GM23248 (cell line): ENCODE results near the gene RHBDF1. TPM values are rescaled to one million over a fixed set of nuclear protein-coding genes. Genes with fewer than 3 reads are reported as not detected.
"Not testable (repeated sequence)": the region's sequence is repeated elsewhere in the genome, so short reads cannot be mapped to it uniquely, and the experiment has no call there.

ENCODE experiments used
- DNase-seq: peaks from one replicate; pipeline ENCODE4 v3.0.0-alpha.2; 2015
- H2AFZ ChIP-seq: fragments of 200-600 bp; sonication (generic); 2 replicates; pipeline ENCODE4 v1.6.1; 2016; ENCODE audit warnings: antibody characterized with exemption
- H3F3A ChIP-seq: fragments of 200-600 bp; sonication (generic); 2 replicates; pipeline ENCODE4 v1.6.1; 2016; ENCODE audit warnings: mild to moderate bottlenecking, antibody characterized with exemption, mixed run types; ENCODE audit not compliant: insufficient read depth
- H3K27ac ChIP-seq: fragments of 200-600 bp; sonication (generic); 2 replicates; pipeline ENCODE4 v1.5.1; 2016; ENCODE audit warnings: mild to moderate bottlenecking
- H3K27me3 ChIP-seq: fragments of 200-600 bp; sonication (generic); replicated peaks from 2 replicates; pipeline ENCODE4 v1.6.1; 2016; ENCODE audit warnings: mild to moderate bottlenecking; ENCODE audit not compliant: insufficient read depth
- H3K36me3 ChIP-seq: fragments of 200-600 bp; sonication (generic); 2 replicates; pipeline ENCODE4 v1.6.1; 2016; ENCODE audit warnings: low read depth, mild to moderate bottlenecking
- H3K4me1 ChIP-seq: fragments of 200-600 bp; sonication (generic); 2 replicates; pipeline ENCODE4 v1.6.1; 2016; ENCODE audit warnings: mild to moderate bottlenecking; ENCODE audit not compliant: insufficient read depth
- H3K4me2 ChIP-seq: fragments of 200-600 bp; sonication (generic); one replicate; pipeline ENCODE4 v1.6.1; 2016; ENCODE audit warnings: mild to moderate bottlenecking; ENCODE audit not compliant: unreplicated experiment
- H3K4me3 ChIP-seq: fragments of 200-600 bp; sonication (generic); 2 replicates; pipeline ENCODE4 v1.5.1; 2016; ENCODE audit warnings: mild to moderate bottlenecking
- H3K79me2 ChIP-seq: fragments of 200-600 bp; sonication (generic); 2 replicates; pipeline ENCODE4 v1.6.1; 2016; ENCODE audit warnings: mild to moderate bottlenecking; ENCODE audit not compliant: insufficient read depth
- H3K9ac ChIP-seq: fragments of 200-600 bp; sonication (generic); 2 replicates; pipeline ENCODE4 v1.6.1; 2016; ENCODE audit warnings: mild to moderate bottlenecking
- H3K9me2 ChIP-seq: fragments of 200-600 bp; sonication (generic); 2 replicates; pipeline ENCODE4 v1.6.1; 2016; ENCODE audit warnings: mixed run types, mild to moderate bottlenecking, moderate library complexity; ENCODE audit not compliant: insufficient read depth
- H3K9me3 ChIP-seq: fragments of 200-600 bp; sonication (generic); one replicate; pipeline ENCODE4 v1.6.1; 2017; ENCODE audit warnings: low read depth
- H4K20me1 ChIP-seq: fragments of 200-600 bp; sonication (generic); 2 replicates; pipeline ENCODE4 v1.6.0; 2016; ENCODE audit not compliant: insufficient read depth
- EZH2 ChIP-seq: fragments of 200-600 bp; sonication (generic); IDR thresholded peaks from 2 replicates; pipeline ENCODE4 v1.6.1; 2018; ENCODE audit warnings: antibody characterized with exemption, mild to moderate bottlenecking; ENCODE audit not compliant: insufficient read depth, poor library complexity, severe bottlenecking
- EZH2phosphoT487 ChIP-seq: fragments of 200-600 bp; sonication (generic); IDR thresholded peaks from 2 replicates; pipeline ENCODE4 v1.6.1; 2018; ENCODE audit warnings: antibody characterized with exemption, moderate library complexity, mild to moderate bottlenecking, low read depth; ENCODE audit not compliant: insufficient read depth
- WGBS, 2 experiments: methylation state at CpG; one replicate each; pipeline ENCODE4 v1.1.6; 2015 to 2017; ENCODE audit warnings: low lambda C conversion rate in 2 of 2, low coverage in 1 of 2; ENCODE audit errors: missing lambda C conversion rate in 2 of 2; 5-methylcytosine and 5-hydroxymethylcytosine counted together
- in situ Hi-C: fragments of 300-500 bp; cut with MboI; formaldehyde crosslinking; loops from 2 replicates; pipeline ENCODE4 v1.15.0; 2020
- polyA plus RNA-seq: library from polyadenylated mRNA; unstranded; fragments of >200 nt; fragmentation: Nextera tagmentation; extraction: Ambion mirVana; gene quantifications from 2 replicates; pipeline ENCODE4 v1.2.1, GENCODE V29; 2016
- total RNA-seq: library from RNA; depleted of rRNA; stranded (reverse); fragments of >200 nt; shearing (Covaris generic); gene quantifications from 2 replicates; pipeline ENCODE4 v1.2.3, GENCODE V29; 2014

RHBDF1 gene
- total and polyA plus RNA-seq, 2 experiments from 2014 or later = 61.7 to 62.6 TPM

- Histone ChIP-seq H2AFZ (no peak overlapping the region), H3K79me2 (no peaks in the 10 kb centered on the region), H3K27me3 (no peaks in the 10 kb centered on the region), H3K36me3 (no peaks in the 10 kb centered on the region), H3K4me3 (no peak overlapping the region), H3K27ac (no peak overlapping the region), H3K4me1 (no peaks in the 10 kb centered on the region), H3K9me2 (no peaks in the 10 kb centered on the region), H3F3A (no peaks in the 10 kb centered on the region), H3K4me2 (no peak overlapping the region), H3K9me3 (no peaks in the 10 kb centered on the region), H4K20me1 (no peaks in the 10 kb centered on the region), H3K9ac (no peak overlapping the region)
- 84 to 85% methylated on average over 18 to 21 of the region's 21 CpGs for WGBS, 2 experiments
- DNase-seq = no peak
- TF ChIP-seq EZH2 (no peak), EZH2phosphoT487 (no peak)
- in situ Hi-C loops = no loop called here
Observed at GRCh38 chr16:33877-34647, 38.4 kb downstream of the RHBDF1 start.

- H3K79me2 ChIP-seq, H3K36me3 ChIP-seq, H3F3A ChIP-seq, H3K27ac ChIP-seq, H2AFZ ChIP-seq, H4K20me1 ChIP-seq, H3K4me3 ChIP-seq, H3K9me3 ChIP-seq, H3K4me1 ChIP-seq, DNase-seq, H3K9ac ChIP-seq, in situ Hi-C loops, H3K9me2 ChIP-seq, H3K27me3 ChIP-seq, H3K4me2 ChIP-seq: not testable (repeated sequence)
- 65 to 75% methylated on average over 6 to 7 of the region's 8 CpGs for WGBS, 2 experiments
Observed at GRCh38 chr16:33154-33876, 39.1 kb downstream of the RHBDF1 start.

- H2AFZ ChIP-seq, H3K79me2 ChIP-seq, H4K20me1 ChIP-seq, H3K4me1 ChIP-seq, H3K27ac ChIP-seq, H3K4me3 ChIP-seq, H3K9me2 ChIP-seq, DNase-seq, H3K4me2 ChIP-seq, H3K36me3 ChIP-seq, H3K9me3 ChIP-seq, H3K27me3 ChIP-seq, in situ Hi-C loops, H3K9ac ChIP-seq, H3F3A ChIP-seq: not testable (repeated sequence)
- WGBS, 2 experiments = 30 to 38% methylated on average over 1 of the region's 7 CpGs
Observed at GRCh38 chr16:30627-31026, 41.8 kb downstream of the RHBDF1 start.

DNA sequence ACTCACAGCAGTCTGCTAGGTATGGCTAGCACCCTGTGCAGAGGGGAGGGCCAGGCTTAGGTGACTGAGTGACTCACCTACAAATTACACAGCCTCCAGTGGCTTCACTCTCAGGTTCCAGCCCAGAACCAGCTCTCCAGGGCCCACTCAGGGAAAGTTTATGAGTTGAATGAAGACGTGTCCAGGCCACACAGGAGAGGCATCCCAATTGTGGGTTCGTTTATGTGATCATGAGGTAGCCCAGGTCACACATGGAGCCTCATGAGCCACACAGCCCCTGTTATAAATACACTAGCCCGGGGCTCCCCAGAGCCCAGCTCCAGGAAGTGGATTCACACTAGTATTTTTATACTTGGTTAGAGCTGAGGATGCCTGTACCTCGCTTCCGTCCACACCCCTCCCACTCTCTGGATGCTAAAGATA lies 46.5 kb downstream of the RHBDF1 start:
- H2AFZ ChIP-seq, H3K4me2 ChIP-seq: not testable (repeated sequence)
- WGBS, 2 experiments = 60 to 65% methylated on average over 2 to 3 of the region's 5 CpGs

DNA sequence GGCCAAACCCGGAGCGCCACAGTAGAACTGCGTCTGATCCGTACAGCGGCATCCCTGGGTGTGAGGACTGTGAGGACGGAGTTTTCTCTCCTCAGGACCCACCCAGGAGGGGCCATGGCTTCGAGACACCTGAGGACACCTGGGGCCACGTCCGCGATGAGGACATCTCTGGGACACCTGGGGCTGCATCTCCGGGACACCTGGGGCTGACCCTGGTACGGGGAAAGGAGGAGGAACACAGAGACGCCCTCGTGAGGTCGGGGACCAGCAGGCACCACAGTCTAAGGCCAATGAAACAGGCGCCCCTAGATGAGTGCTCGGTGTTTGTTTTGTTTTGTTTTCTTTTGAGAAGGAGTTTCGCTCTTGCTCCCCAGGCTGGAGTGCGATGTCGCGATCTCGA lies 48.3 kb downstream of the RHBDF1 start:
- H3K9me3 ChIP-seq, H3F3A ChIP-seq, H3K4me2 ChIP-seq, in situ Hi-C loops, H3K4me3 ChIP-seq, H2AFZ ChIP-seq, DNase-seq, H3K9ac ChIP-seq, H3K27ac ChIP-seq, H3K27me3 ChIP-seq, H3K4me1 ChIP-seq, H3K9me2 ChIP-seq, H3K79me2 ChIP-seq, H4K20me1 ChIP-seq, H3K36me3 ChIP-seq: not testable (repeated sequence)
- 82 to 83% methylated on average over 15 to 16 of the region's 22 CpGs for whole genome bisulfite sequencing, 2 experiments

More for the DNA sequence above, 46.5 kb downstream of the RHBDF1 start:
- H3K4me1 ChIP-seq, H3K27me3 ChIP-seq, H3K9ac ChIP-seq, DNase-seq, H4K20me1 ChIP-seq, H3K4me3 ChIP-seq, H3K9me3 ChIP-seq, in situ Hi-C loops, H3K79me2 ChIP-seq, H3K36me3 ChIP-seq, H3K9me2 ChIP-seq, H3F3A ChIP-seq, H3K27ac ChIP-seq: not testable (repeated sequence)

DNA sequence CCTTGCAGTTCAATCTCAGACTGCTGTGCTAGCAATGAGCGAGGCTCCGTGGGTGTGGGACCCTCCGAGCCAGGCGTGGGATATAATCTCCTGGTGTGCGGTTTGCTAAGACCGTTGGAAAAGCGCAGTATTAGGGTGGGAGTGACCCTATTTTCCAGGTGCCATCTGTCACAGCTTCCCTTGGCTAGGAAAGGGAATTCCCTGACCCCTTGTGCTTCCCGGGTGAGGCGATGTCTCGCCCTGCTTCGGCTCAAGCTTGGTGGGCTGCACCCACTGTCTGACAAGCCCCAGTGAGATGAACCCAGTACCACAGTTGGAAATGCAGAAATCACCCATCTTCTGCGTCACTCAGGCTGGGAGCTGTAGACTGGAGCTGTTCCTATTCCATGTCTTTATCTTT lies 51.5 kb downstream of the RHBDF1 start:
- WGBS, 2 experiments = 68 to 78% methylated on average over 12 of the region's 12 CpGs
- in situ Hi-C loops, H2AFZ ChIP-seq: not testable (repeated sequence)

DNA sequence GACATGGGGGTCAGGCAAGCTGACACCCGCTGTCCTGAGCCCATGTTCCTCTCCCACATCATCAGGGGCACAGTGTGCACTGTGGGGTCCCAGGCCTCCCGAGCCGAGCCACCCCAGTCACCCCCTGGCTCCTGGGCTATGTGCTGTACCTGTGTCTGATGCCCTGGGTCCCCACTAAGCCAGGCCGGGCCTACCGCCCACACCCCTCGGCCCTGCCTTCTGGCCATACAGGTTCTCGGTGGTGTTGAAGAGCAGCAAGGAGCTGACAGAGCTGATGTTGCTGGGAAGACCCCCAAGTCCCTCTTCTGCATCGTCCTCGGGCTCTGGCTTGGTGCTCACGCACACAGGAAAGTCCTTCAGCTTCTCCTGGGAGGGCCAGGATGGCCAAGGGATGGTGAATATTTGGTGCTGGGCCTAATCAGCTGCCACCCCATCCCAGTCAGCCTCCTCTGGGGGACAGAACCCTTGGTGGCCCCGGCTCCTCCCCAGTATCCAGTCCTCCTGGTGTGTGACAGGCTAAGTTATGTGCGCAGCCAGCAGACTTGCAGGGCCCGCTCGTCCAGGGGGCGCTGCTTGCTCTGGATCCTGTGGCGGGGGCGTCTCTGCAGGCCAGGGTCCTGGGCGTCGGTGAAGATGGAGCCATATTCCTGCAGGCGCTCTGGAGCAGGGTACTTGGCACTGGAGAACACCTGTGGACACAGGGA lies 55.2 kb downstream of the RHBDF1 start:
- H3K9me2 ChIP-seq, H3K9ac ChIP-seq, H3K4me1 ChIP-seq, in situ Hi-C loops, H3K79me2 ChIP-seq, H3K27me3 ChIP-seq, H3K4me2 ChIP-seq, H4K20me1 ChIP-seq, H2AFZ ChIP-seq, DNase-seq, H3K36me3 ChIP-seq, H3F3A ChIP-seq, H3K27ac ChIP-seq, H3K4me3 ChIP-seq, H3K9me3 ChIP-seq: not testable (repeated sequence)
- WGBS, 2 experiments = 80% methylated on average over 17 of the region's 20 CpGs

More for the DNA sequence above, 51.5 kb downstream of the RHBDF1 start:
- H3K9ac ChIP-seq, H3F3A ChIP-seq, H3K36me3 ChIP-seq, H3K4me3 ChIP-seq, H4K20me1 ChIP-seq, H3K27me3 ChIP-seq, DNase-seq, H3K4me2 ChIP-seq, H3K4me1 ChIP-seq, H3K9me2 ChIP-seq, H3K79me2 ChIP-seq, H3K9me3 ChIP-seq, H3K27ac ChIP-seq: not testable (repeated sequence)
